GM21526 (cell line): Measurements from ENCODE around the gene MPHOSPH9.
"Not testable (repeated sequence)": the region's sequence is repeated elsewhere in the genome, so short reads cannot be mapped to it uniquely, and the experiment has no call there.

ENCODE experiments used
- ATAC-seq: cut with Tn5 transposase; IDR thresholded peaks from one replicate; pipeline ENCODE4 v1.9.1; 2021; ENCODE audit warnings: moderate library complexity; ENCODE audit not compliant: unreplicated experiment, low FRiP score

The MPHOSPH9 gene

GRCh38 chr12:123231931-123232330 lies 1.0 kb downstream of the MPHOSPH9 start:
- ATAC-seq, result no peak

- ATAC-seq, result no peak
Measured at GRCh38 chr12:123229051-123229450, 3.9 kb downstream of the MPHOSPH9 start.

GRCh38 chr12:123227581-123228258 lies 5.2 kb downstream of the MPHOSPH9 start:
- no peak for ATAC-seq

GRCh38 chr12:123225443-123225842 lies 7.5 kb downstream of the MPHOSPH9 start:
- ATAC-seq, result no peak

GRCh38 chr12:123223241-123223668 lies 9.7 kb downstream of the MPHOSPH9 start:
- ATAC-seq, result no peak

- not testable (repeated sequence) for ATAC-seq
Measured at GRCh38 chr12:123207815-123208214, 25.1 kb downstream of the MPHOSPH9 start.

- not testable (repeated sequence) for ATAC-seq
Measured at GRCh38 chr12:123206794-123207193, 26.1 kb downstream of the MPHOSPH9 start.

- no peak for ATAC-seq
Measured at GRCh38 chr12:123200414-123200813, 32.5 kb downstream of the MPHOSPH9 start.

- ATAC-seq, result no peak
Measured at GRCh38 chr12:123199936-123200335, 33.0 kb downstream of the MPHOSPH9 start.

GRCh38 chr12:123187637-123188036 lies 45.3 kb downstream of the MPHOSPH9 start:
- no peak for ATAC-seq

GRCh38 chr12:123180171-123180570 lies 52.8 kb downstream of the MPHOSPH9 start:
- ATAC-seq, result no peak

GRCh38 chr12:123171967-123172366 lies 61.0 kb downstream of the MPHOSPH9 start:
- no peak for ATAC-seq

GRCh38 chr12:123167329-123167728 lies 65.6 kb downstream of the MPHOSPH9 start:
- no peak for ATAC-seq

GRCh38 chr12:123165537-123165936 lies 67.4 kb downstream of the MPHOSPH9 start:
- no peak for ATAC-seq

- ATAC-seq, result no peak
Measured at GRCh38 chr12:123164710-123165261, 68.2 kb downstream of the MPHOSPH9 start.

GRCh38 chr12:123164222-123164621 lies 68.7 kb downstream of the MPHOSPH9 start:
- no peak for ATAC-seq

GRCh38 chr12:123163227-123163626 lies 69.7 kb downstream of the MPHOSPH9 start:
- no peak for ATAC-seq

GRCh38 chr12:123160801-123161487 lies 72.0 kb downstream of the MPHOSPH9 start:
- ATAC-seq, result no peak

- no peak for ATAC-seq
Measured at GRCh38 chr12:123153906-123154305, 79.0 kb downstream of the MPHOSPH9 start.

- no peak for ATAC-seq
Measured at GRCh38 chr12:123152833-123153232, 80.1 kb downstream of the MPHOSPH9 start.
